Activated CD4-positive, CD25-positive, alpha-beta regulatory T cell treated with anti-CD3 and anti-CD28 coated beads, Interleukin-2, amount 50 U/mL, for 72 hours (primary cell): Measurements from ENCODE around the gene TVP23C.
"Not testable (repeated sequence)": the region's sequence is repeated elsewhere in the genome, so short reads cannot be mapped to it uniquely, and the experiment has no call there.

Experiments used
- DNase-seq: peaks from one replicate; pipeline ENCODE4 v3.0.0; 2021

TVP23C gene

DNA sequence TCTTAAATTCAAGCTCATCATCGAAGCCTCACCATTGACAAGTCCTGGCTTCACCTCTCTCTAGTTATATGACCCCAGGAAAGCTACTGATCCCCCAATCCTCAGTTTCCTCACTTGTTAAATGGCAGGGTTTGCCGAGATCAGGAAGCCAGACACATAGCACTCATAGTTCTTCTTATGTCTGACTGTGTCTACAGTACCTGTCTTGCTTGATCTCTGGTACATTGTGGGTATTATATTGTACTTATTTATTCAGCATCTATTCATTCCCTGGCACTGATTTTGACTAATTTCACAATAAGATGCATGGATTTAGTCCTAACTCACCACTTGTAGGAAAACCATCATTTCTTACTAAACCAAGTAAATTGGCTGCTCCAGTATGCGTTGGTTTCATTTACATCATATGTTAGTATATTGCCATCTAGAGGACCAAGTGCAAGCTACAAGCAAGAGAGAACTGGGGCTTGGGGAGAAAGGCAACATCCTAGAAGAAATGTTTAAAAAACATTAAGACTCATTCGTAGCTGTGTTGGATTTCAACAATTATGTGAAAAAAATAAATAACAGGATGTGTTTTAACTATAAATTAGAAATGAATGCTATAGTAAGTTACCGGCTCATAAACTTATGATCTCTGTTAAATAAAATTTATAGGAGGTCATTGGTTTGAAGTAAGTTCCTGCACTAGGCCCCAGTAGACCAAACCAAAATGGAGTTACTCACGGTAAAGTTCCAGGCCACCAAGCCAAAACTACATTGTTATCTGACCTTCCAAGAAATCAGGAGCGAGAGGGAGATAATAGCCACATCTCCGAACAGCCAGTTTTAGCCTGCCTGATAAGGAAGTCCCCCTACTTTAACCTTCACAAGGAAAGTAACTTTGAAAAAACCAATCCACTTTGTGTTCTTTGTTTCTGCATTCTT lies 36.7 kb downstream of the TVP23C start:
- DNase-seq, result not testable (repeated sequence)

DNA sequence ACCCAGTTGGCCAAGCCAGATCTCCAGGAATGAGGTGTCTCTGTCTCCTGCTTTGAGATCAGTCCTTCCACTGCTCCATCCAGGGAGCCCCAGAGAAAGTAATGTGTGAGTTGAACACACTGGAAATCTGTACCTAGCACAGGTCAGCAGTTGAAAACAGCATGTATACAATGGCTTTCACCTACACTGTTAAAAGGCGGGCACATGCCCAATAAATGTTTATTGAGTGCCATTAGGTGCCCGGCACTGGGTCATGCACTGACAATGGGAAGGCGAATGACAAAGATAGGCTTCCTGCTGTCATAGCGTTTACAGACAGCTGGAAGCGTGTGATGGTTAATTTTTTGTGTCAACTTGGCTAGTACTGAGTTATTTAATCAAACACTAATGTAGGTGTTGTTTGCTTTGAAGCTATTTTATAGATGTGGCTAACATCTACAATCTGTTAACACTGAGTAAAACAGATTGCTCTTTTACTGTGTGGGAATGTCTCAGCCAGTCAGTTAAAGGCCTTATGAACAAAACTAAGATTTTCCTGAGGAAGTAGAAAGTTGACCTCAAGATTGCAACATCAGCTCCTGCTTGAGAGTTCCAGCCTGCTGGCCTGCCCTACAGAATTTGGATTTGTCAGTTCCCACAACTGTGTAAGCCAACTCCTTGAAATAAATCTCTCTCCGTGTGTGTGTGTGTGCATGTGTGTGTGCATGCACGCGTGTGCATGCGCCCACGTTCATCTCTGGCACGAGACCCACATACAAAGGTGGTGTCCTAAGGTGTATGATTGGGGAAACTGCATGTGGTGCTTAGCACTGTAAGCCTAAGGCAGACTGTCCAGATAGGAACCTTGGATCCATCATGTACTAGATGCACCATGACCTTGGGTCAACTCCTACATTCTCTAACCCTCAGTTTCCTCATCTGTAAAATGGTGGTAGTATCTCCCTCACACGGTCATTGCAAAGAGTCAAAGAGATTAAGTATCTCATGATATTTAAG lies 38.0 kb downstream of the TVP23C start:
- DNase-seq, result not testable (repeated sequence)

DNA sequence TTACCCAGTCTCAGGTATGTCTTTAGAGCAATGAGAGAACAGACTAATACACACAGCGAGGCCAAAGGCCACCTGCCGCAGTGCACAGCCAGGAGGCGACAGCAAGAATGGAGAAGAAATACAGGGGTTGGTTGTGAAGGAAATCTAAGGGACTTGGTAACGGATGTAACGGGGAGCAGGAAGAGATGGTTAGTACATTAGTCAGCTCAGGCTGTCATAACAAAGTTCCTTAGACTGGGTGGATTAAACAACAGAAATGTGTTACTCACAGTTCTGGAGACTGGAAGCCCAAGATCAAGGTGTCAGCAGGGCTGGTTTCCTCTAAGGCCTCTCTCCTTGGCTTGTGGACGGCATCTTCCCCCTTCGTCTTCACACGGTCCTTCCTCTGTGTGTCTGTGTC lies 47.1 kb downstream of the TVP23C start:
- no peak for DNase-seq

DNA sequence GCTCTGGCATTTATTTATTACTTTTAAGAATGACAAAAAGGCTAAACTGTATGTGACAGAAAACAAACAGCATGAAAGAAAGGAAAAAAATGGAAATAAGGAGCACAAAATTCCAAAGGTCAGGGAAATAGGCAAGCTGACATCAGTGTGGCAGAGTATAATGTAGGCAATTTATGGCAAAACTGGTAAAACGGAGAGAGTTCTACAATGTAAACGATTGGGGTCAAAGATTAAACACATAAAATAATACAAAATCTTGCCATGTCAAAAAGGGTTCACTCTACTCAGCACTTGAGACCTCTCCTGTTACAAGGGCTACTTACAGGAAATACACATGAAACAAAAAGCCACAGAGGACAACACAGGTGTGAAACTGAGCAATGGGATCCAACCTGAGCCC lies 48.8 kb downstream of the TVP23C start:
- no peak for DNase-seq

DNA sequence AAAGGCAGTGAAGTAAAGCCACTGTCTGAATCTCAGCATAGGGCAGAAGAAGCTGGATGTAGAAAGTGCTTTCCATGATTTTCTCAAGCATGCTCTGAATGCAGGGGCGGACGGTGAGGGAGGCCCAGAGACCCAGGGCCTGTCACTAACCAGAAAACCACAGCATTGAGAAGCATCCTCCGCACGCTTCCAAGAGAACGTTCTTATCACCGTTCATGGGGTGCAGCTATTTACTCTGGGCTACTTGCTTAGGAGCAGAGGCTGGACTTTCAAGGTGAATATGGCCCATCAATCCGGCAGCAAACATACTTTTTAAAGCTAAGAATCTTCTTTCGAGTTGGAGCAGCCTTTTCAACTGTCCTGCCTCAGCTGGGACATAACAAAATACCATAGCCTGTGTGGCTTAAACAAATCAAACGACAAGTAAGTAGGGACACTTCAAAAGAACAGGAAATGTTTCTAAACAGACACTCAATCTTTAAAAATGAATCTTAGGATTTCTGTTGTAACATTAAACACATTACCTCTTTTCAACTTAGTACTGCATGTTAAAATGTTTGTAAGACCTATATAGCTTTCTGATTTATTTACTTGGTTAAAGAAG lies 49.3 kb downstream of the TVP23C start:
- no peak for DNase-seq

DNA sequence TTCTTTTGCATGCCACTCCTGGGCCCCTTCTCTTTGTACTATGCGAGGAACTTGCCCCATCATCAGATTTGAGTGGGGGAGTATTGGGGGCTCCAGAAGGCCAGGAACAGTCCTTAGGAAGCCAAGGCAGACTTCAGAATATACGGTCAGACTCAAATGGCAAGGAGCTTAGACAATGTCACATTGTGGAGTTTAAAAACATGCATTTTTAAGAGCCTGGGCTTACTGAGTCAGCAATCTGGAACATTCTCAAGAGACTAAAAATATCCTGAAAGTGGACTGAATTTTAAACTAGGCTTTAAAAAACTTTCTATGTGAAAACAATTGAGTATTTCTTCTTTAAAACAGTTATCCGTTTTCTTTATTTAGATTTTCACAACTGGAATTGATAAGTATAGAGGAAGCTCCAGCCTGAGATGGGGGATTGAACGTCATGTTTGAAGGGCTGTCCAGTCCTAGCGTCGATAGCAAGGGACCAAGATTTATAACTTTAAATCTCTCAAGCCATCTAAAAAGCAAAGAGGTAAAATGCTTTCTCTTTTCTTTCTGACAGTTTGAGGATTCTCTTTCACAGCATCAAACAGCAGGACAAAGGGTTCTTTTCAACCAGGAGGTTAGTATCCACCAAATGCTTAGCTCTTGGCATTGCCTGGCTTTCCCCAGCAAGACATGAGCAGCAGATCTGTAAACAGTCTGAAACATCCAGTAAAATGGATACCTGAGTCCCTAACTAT lies 50.1 kb downstream of the TVP23C start:
- DNase-seq, result no peak

DNA sequence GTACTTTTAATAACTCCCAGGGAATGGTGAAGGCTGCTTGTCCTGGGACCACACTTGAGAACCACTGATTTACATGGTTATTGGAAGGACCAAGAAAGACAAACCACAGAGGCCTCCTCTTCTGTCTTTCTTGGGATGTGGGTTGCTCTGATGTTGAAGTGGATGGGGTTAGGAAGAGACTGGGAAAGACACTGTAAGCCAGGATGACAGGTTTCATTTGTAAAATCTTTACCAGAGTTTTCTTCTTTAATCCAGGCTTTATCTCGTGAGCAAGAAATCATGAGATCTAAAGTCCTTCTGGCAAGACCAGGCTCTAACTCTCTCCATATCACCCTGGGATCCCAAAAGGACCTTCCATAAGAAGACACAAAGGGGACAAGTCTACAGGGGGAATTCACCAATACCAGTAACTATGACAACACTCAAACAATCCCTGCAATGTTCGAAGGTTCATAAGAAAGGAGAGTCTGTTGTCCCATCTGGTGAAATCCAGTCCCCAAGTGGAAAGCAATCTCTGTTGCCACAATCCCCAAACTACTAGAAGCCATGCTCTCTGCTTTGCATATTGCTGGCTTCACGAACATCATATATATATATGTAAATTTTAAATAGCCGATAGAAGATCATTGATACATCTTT lies 51.1 kb downstream of the TVP23C start:
- DNase-seq, result no peak

DNA sequence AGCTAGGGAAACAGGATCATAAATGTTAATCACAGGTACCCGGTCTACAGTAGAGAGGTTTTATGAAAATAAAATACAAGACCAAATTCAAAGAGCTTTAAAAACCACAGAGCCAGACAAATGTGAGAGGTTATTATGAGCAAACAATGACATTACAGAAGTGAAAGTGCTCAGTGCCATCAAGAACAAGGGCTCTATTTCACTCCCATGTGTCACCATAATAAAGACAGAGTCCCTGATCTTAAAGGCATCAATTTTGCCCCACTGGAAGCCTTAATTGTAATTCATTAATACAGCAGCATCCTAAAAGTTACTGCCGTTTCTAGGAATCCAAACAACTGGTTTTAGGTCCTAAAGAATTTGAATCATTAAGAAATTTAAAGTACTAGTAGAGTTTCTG lies 52.1 kb downstream of the TVP23C start:
- DNase-seq, result no peak

DNA sequence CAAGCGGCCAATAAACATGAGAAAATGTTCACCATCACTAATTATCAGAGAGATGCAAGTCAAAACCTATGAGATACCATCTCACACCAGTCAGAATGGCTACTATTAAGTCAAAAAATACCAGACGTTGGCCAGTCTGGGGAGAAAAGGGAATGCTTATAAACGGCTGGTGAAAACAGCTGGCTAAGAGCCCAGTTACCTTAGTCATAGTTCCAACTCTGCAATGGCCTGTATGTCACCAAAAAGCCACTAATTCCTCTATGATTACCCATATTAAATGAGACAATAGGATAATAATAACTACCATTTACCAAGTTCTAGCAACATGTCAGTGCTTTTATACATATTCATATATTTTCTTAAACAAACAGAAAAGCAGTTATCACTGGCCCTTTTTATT lies 52.9 kb downstream of the TVP23C start:
- DNase-seq, result no peak

DNA sequence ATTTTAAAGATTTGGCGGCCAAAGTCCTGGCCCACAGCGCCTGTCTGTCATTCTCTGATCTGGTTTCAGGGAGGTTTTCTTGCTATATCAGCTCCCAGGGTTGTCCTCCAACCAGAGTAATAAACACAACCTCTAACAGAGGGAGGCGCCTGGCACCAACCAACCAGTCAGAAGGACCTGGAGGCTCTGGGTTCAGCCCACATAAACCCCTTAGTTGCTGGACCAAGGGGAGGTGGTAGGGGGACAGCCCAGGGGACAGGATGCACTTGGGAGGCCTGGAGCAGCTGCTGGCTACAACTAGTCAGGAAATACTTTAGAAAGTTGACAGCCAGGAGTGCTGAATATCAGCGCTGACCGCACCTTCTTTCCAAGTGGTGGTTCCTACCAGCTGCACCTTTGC lies 54.2 kb downstream of the TVP23C start:
- DNase-seq, result no peak

DNA sequence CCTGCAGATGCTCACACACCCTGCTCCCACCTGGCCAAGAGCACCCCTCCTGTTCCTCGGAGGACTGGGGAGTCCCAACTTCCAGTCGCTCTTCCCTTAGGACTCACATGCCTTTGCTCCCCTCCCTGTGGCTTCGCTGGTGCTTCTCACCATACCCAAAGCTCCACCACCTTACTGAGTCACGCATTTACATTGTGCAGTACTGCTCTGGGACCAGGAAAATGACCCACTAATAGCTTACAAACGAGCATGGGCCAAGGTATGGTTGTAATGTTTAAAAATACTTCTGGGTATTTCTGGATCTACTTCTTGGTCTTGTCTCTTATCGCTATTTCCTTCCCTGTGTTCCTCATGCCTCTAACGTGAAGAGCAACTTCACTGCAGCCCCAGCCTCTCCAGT lies 54.8 kb downstream of the TVP23C start:
- DNase-seq, result no peak

DNA sequence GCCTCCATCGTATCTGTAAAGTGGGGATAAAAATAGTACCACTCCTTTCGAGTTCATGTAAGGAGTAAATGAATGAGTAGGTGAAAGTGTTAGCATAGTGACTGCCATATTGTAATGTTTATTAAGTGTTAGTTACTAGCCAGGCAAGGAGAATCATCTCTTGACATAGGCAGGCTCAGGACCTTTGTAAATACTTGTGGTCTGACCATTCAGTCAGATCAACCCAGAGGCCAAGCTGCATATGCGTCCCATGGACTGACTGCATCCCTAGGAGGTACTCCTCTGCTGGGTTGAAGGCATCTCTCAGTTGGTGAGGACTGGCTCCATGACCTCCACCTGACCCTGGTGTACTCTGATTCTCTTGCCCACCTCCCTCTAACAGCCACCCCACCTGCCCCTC lies 55.4 kb downstream of the TVP23C start:
- DNase-seq, result no peak

DNA sequence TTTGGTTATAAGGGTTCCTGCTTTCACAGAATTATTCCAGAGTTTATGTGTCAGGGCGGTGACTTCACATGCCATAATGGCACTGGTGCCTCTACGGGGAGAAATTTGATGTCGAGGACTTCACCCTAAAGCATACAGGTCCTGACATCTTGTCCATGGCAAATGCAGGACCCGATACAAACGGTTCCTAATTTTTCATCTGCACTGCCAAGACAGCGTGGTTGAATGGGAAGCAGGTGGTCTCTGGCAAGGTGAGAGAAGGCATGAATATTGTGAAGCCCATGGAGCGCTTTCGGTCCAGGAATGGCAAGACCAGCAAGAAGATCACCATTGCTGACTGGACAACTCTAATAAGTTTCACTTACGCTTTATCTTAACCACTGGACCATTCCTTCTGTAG lies 56.3 kb downstream of the TVP23C start:
- no peak for DNase-seq

DNA sequence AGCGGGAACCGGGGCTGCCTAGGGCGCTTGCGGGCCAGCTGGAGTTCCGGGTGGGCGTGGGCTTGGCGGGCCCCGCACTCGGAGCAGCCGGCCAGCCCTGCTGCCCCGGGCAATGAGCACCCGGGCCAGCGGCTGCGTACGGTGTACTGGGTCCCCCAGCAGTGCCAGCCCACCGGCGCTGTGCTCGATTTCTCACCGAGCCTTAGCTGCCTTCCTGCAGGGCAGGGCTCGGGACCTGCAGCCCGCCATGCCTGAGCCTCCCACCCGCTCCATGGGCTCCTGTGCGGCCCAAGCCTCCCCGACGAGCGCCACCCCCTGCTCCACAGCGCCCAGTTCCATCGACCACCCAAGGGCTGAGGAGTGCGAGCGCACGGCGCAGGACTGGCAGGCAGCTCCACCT lies 57.6 kb downstream of the TVP23C start:
- DNase-seq, result not testable (repeated sequence)

DNA sequence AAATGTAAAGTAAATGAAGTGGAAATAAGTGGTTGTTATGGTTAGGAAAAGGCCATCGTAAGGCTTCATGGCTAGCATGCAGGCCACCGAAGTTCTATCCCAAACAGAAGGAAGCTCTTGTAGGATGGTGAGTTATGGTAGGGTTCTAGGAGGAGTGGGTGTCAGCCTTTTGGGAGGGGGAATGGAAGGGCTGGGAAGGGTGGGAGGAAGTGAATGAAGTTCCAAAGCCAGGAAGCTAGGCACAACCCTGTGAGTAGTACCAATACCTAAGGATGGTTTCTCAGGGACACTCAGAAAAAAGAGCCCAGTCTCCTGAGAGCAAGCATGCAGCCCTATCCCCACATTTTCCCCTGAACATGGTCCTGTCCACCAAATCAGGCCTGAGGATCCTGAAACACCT lies 59.6 kb downstream of the TVP23C start:
- no peak for DNase-seq

DNA sequence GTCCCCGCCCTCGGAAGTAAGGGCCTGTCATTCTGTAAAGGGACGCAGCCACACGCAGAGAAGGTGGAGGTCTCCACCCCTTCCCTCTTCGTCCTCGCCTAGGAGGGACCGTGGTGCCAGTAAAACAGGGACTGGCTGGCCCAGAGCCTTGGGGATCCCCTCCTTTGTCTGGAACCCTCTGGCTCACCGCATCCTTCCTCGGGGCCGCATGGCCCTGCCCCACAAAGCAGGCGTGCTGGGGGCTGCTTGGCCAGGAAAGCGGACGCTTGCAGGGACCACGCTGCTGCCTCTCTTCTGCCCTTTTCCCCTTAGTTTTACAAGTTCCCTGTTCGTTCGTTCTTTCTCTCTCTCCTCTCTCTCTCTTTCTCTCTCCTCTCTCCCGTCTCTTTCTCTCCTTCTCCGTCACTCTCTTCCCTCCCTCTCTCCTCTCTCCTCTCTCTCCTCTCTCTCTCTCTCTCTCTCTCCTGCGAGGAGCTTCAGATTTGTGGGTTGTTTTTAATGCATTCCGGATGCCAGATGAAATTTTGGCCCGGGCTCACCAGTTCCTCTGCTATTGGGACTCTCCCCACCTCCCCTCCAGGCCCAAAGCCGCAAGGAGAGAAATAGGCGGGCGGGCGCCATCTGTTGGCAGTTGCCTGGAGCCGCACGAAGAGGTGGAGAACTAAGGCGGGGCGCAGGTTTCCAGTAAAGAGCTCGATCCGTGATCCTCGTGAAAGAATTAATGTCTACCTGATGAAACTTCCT lies 60.7 kb downstream of the TVP23C start:
- peak; percentile 76 for DNase-seq

DNA sequence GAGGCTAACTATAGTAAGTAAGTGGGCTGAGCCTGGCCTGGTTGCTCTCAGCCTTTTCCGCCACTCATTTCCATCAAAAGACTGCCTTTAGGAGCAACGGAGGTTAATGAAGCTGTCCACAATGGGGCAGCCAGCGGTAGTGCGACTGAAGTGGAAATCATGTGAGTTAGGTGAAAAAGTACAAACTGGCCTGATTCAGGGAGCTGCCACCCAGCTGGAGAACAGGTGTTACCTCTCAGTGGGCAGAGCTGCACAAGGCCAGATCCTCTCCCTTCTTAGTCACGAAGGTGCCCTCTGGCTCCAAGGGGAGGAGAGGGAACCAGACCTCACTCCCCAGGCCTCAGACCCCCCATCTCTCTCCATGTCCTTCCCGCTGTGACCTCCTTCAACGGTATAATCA lies 61.5 kb downstream of the TVP23C start:
- no peak for DNase-seq

DNA sequence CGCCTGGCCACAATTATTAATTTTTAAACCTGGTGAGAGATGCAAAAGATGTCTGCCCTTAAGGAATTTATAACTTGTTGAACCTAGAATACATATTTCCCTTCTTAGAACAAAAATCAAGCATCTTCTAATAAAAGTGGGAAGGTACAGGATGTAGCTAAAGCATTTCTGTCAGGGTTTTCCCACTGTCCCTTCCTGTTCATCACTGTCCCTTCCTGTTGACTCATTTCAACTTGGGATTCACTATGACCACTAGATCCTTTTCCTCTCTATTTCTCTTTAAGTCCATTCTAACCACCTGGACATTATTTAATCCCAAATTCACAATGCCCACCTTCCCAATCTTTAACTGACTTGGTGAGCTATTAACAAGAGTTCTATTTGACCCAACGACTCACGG lies 62.0 kb downstream of the TVP23C start:
- DNase-seq, result no peak

DNA sequence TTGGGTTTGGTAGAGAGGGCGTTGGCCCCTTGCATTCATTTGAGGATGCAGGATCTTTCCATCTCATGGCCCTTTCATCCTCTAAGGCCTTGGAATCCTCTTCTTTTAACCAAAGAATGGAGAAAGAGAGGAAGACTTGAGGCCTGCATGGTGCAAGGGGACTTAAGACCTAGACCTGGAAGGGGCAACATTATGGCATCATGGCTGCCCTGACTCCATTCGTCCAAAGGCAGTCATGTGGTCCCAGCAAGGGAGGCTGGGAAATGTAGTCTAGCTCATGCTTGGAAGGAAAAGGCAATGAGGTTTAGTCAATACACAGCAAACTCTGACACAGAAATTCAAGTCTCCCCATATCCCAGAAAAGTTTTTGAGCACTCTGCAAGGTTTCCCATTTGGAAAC lies 65.2 kb downstream of the TVP23C start:
- DNase-seq, result no peak

DNA sequence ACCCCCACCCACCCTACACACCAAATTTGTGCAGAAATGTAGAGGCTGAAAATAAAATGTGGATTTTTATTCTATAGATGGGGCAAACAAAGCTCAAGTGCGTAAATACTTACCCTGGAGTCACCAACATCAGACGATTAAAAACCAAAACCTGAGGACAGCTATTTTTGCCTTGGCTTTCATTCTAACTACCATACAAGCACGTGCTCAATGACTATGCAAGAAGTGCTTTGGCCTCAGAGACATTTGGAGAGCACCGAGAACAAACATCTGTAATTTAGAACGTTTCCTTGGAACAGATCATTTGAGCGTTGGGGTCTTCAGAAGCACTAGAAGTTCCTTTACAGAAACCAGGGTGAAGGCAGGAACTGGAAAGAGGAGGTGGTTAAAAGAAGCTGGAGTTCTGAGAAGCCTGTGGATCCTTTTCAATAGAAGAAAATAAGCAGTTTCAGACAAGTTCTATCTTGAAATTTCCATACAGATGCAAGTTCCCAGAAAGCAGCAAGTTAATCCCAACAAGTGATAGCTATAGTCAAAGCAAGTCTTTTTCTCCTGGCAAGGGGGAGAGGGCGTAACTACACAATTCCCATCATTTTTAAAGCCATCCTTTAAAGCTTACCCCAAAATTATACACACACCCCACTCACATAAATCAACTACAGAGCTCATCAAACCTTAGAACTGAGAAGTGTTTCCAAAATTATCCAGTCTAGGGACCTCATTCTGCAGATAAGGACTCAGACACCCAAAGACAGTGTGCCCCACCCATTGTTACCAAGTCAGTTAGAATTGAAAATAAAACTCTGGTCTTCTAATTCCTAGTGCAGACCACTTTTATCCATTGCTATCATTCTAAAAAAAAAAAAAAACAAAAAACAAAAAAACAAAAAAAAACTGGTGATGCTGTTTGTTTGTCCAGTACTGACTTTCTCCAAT lies 66.3 kb downstream of the TVP23C start:
- DNase-seq, result no peak
